ENCODE data around the gene CD163L1. TPM values are rescaled to one million over a fixed set of nuclear protein-coding genes. Genes with fewer than 3 reads are reported as not detected.

CD163L1 gene
- total RNA-seq, 1 experiment from 2014 or later: 7.3 TPM

- no peak for DNase-seq (ENCODE audit: extremely low read depth, low read depth)
These were observed 32.6 kb downstream of the CD163L1 start for GRCh38 chr12:7411343-7411742.

- no peak for DNase-seq (ENCODE audit: extremely low read depth, low read depth)
These were observed 39.7 kb downstream of the CD163L1 start for GRCh38 chr12:7404275-7404674.

- no peak for DNase-seq (ENCODE audit: extremely low read depth, low read depth)
These were observed 40.5 kb downstream of the CD163L1 start for GRCh38 chr12:7403466-7403865.

DNA sequence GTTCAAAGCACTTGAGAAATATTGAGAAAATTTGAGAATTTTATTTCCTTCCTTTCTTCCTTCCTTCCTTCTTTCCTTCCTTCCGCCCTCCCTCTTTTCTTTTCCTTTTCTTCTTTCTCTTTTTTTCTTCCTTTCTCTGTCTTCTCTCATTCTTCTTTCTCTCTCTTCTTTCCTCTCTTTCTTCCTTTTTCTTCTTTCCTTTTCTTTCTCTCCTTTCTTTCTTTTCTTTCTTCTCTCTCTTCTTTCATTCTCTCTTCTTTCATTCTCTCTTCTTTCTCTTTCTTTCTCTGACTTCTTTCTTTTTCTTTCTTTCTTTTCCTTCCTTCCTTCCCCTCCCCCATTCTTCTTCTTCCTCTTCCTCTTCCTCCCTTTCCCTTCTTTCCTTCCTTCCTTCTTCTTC lies 44.9 kb downstream of the CD163L1 start:
- DNase-seq (ENCODE audit: extremely low read depth, low read depth): no peak

- DNase-seq (ENCODE audit: extremely low read depth, low read depth): no peak
These were observed 47.5 kb downstream of the CD163L1 start for GRCh38 chr12:7396418-7396817.

- DNase-seq (ENCODE audit: extremely low read depth, low read depth): no peak
These were observed 48.0 kb downstream of the CD163L1 start for GRCh38 chr12:7395950-7396349.

GRCh38 chr12:7387289-7387688 lies 56.7 kb downstream of the CD163L1 start:
- no peak for DNase-seq (ENCODE audit: extremely low read depth, low read depth)

GRCh38 chr12:7383157-7383556 lies 60.8 kb downstream of the CD163L1 start:
- DNase-seq (ENCODE audit: extremely low read depth, low read depth): no peak

GRCh38 chr12:7376196-7376595 lies 67.8 kb downstream of the CD163L1 start:
- no peak for DNase-seq (ENCODE audit: extremely low read depth, low read depth)

DNA sequence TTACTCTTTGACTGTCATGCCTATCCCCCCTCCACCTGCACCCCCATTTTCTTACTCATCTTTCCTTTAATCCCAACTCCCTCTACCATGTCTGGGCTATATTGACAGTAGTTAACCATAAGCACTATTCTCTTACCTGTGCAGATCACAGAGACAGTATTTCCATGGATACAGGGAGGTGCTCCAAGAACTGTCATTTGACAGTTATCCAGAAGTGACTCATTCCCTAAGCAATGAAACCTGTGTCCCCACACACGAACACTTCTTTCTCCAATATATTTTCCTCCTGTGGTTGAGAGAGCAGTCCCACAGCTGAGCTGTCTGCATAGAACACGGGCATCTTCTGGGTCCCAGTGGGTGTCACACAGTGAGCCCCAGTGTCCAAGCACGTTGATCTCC lies 68.8 kb downstream of the CD163L1 start:
- DNase-seq (ENCODE audit: extremely low read depth, low read depth): no peak

GRCh38 chr12:7374423-7375144 lies 69.4 kb downstream of the CD163L1 start:
- peak; percentile 61 for DNase-seq (ENCODE audit: extremely low read depth, low read depth)

- no peak for DNase-seq (ENCODE audit: extremely low read depth, low read depth)
These were observed 70.7 kb downstream of the CD163L1 start for GRCh38 chr12:7373226-7373625.

- DNase-seq (ENCODE audit: extremely low read depth, low read depth): peak; percentile 8
These were observed 74.7 kb downstream of the CD163L1 start for GRCh38 chr12:7369274-7369729.

- no peak for DNase-seq (ENCODE audit: extremely low read depth, low read depth)
These were observed 81.2 kb downstream of the CD163L1 start for GRCh38 chr12:7362734-7363133.

DNA sequence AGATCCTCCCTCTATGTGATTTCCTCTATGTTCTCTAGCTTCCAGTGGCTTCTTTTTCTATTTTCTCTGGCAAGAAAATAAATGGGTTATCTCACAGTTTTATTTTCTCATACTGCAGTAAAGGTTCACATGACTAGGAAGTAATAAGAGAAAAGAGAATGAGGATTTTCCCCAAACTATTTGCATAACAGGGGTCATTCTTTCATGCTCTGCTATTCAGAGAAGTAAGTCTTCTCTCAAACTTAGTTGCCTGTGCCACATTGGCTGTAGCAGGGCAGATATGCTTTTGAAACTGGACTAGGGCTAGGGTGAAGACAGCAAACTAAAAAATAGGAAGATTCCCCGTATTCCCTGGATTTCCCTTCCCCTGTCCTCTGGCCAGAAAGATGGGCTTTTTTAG lies 82.7 kb downstream of the CD163L1 start:
- no peak for DNase-seq (ENCODE audit: extremely low read depth, low read depth)

- DNase-seq (ENCODE audit: extremely low read depth, low read depth): no peak
These were observed 89.4 kb downstream of the CD163L1 start for GRCh38 chr12:7354529-7354928.

- DNase-seq (ENCODE audit: extremely low read depth, low read depth): no peak
These were observed 91.3 kb downstream of the CD163L1 start for GRCh38 chr12:7352661-7353060.

DNA sequence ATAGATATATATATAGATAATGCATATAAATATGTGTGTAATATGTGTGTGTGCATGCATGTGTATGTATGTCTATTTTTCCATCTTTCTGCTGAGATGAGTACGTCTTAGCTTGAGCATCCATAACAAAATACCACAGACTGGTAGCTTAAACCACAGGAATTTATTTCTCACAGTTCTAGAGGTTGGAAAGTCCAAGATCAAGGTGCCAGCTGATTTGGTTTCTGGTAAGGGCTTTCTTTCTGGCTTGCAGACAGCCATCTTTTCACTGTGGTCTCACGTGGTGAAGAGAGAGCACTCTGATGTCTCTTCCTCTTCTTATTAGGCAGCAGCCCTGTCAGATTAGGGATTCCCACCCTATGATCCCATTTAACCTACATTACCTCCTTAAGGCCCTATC lies 92.8 kb downstream of the CD163L1 start:
- DNase-seq (ENCODE audit: extremely low read depth, low read depth): no peak

DNA sequence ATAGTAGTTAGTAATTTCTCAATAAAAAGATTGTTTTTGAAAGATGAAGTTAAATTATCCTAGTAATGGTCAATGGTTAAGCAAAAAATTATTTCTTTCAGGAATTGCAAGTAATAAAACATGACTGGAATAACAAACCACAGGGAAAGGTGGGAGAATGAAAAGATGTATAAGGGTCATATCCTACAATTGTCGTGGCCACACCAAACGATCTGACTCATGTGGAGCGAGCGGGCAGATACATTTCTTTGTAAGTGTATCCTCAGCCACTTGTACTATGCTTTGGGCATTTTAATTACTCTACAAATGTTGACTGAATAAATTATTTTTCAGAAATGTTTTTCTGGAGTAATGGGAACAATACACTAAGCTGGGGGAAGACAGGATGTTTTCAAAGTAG lies 94.5 kb downstream of the CD163L1 start:
- no peak for DNase-seq (ENCODE audit: extremely low read depth, low read depth)

DNA sequence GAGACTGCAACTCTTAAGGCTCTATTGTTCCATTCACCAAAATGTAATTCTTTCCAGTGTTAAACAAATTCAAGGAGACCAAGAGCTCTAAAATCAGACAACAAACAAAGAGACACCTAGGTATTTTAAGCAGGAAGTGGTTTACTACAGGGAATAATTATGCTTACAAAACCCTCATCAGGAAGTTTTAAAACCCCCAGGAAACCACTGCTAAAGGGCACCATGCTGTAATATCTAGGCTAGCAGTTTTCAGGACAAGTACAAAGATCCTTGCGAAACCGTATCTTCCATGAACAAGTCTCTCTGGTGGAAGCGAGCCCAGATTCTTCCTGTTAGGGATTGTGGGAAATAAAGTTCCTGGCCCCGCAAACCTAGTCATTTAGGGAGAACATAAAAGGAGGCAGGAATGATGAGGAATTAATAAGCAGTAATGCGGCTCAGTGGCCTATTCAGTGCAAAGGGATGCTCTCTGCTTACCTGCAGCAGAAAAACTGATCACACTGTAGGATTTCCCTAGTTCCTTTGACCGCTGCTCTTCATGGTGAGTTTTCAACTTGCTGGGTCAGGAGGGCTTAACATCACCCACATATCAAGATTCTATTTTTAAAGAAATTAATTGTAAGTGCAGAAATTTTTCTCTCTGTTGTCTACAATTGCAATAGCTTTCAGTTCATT lies 97.3 kb downstream of the CD163L1 start:
- DNase-seq (ENCODE audit: extremely low read depth, low read depth): no peak

GRCh38 chr12:7344833-7345606 lies 98.9 kb downstream of the CD163L1 start:
- no peak for DNase-seq (ENCODE audit: extremely low read depth, low read depth)

DNA sequence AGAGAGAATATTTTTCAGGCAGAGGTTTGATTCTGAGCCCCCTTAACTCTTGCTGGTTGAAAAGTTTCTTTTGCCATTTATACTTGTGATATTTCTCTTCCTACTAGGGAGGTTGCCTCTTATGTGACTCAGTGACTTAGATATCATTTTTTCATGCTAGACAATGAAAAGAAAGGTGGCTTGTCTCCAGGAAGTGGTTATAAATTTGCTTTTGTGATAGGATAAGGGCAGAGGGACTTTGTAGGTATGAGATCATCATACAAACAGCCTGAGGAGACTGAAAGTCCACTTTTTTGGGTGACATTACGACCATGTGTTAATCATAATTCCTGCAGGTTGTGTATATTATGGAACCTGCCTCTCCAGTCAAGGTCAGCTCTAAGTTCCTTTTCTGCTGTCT lies 104.3 kb downstream of the CD163L1 start:
- DNase-seq (ENCODE audit: extremely low read depth, low read depth): no peak
